ENCODE measurements around the gene TARBP1. TPM values are rescaled to one million over a fixed set of nuclear protein-coding genes. Genes with fewer than 3 reads are reported as not detected.

TARBP1 gene
- total RNA-seq, 1 experiment from 2014 or later, result 70.9 TPM

GRCh38 chr1:234473118-234473517 lies 5.9 kb downstream of the TARBP1 start:
- 0 out of 2 replicates have a peak overlapping the region, but pooled peaks have one; percentile 6 for H3K9ac ChIP-seq (ENCODE audit: low read length)
- no peak overlapping the region for H3K4me2 ChIP-seq (ENCODE audit: low read depth, low read length, poor library complexity, severe bottlenecking)
- H2AFZ ChIP-seq (ENCODE audit: low read length), result no peak overlapping the region
- H4K20me1 ChIP-seq (ENCODE audit: insufficient read depth, low read depth, low read length), result no peaks in the 10 kb centered on the region
- no peaks in the 10 kb centered on the region for H3K27me3 ChIP-seq (ENCODE audit: low read length)
- peaks cover 94% of the 10 kb centered on the region for H3K79me2 ChIP-seq (ENCODE audit: low read length)
- peaks cover 36% of the 10 kb centered on the region for H3K4me1 ChIP-seq (ENCODE audit: low read length)
- no peaks in the 10 kb centered on the region for H3K9me3 ChIP-seq (ENCODE audit: low read length)
- no peaks in the 10 kb centered on the region for H3K9me2 ChIP-seq (replicated peaks; ENCODE audit: insufficient read depth, low read length)
- H3K27ac ChIP-seq (ENCODE audit: low read length), result 0 out of 2 replicates have a peak overlapping the region, but pooled peaks have one; percentile 1
- no peak overlapping the region for H3K4me3 ChIP-seq (ENCODE audit: low read length)
- DNase-seq, result no peak
- peaks cover 10% of the 10 kb centered on the region; the same call in 1 of the 2 replicates for H3K36me3 ChIP-seq (ENCODE audit: insufficient read depth, low read length)

- H2AFZ ChIP-seq (ENCODE audit: low read length), result no peak overlapping the region
- no peaks in the 10 kb centered on the region for H3K9me2 ChIP-seq (replicated peaks; ENCODE audit: insufficient read depth, low read length)
- peaks cover 37% of the 10 kb centered on the region; the same call in 1 of the 2 replicates for H3K36me3 ChIP-seq (ENCODE audit: insufficient read depth, low read length)
- H3K79me2 ChIP-seq (ENCODE audit: low read length), result peaks cover 73% of the 10 kb centered on the region
- peaks cover 12% of the 10 kb centered on the region for H3K4me1 ChIP-seq (ENCODE audit: low read length)
- H3K4me2 ChIP-seq (ENCODE audit: low read depth, low read length, poor library complexity, severe bottlenecking), result no peak overlapping the region
- H3K9ac ChIP-seq (ENCODE audit: low read length), result no peak overlapping the region
- H4K20me1 ChIP-seq (ENCODE audit: insufficient read depth, low read depth, low read length), result no peaks in the 10 kb centered on the region
- H3K9me3 ChIP-seq (ENCODE audit: low read length), result no peaks in the 10 kb centered on the region
- H3K27me3 ChIP-seq (ENCODE audit: low read length), result no peaks in the 10 kb centered on the region
- H3K27ac ChIP-seq (ENCODE audit: low read length), result no peak overlapping the region
- no peak for DNase-seq
- no peak overlapping the region for H3K4me3 ChIP-seq (ENCODE audit: low read length)
Observed at GRCh38 chr1:234469376-234469775, 9.6 kb downstream of the TARBP1 start.

- no peak overlapping the region for H3K9ac ChIP-seq (ENCODE audit: low read length)
- H3K4me1 ChIP-seq (ENCODE audit: low read length), result peaks cover 10% of the 10 kb centered on the region
- H2AFZ ChIP-seq (ENCODE audit: low read length), result no peak overlapping the region
- no peak for DNase-seq
- no peaks in the 10 kb centered on the region for H3K9me2 ChIP-seq (replicated peaks; ENCODE audit: insufficient read depth, low read length)
- H3K36me3 ChIP-seq (ENCODE audit: insufficient read depth, low read length), result peaks cover 42% of the 10 kb centered on the region; the same call in 1 of the 2 replicates
- H3K9me3 ChIP-seq (ENCODE audit: low read length), result no peaks in the 10 kb centered on the region
- H3K27ac ChIP-seq (ENCODE audit: low read length), result no peak overlapping the region
- no peaks in the 10 kb centered on the region for H3K27me3 ChIP-seq (ENCODE audit: low read length)
- peaks cover 65% of the 10 kb centered on the region for H3K79me2 ChIP-seq (ENCODE audit: low read length)
- H4K20me1 ChIP-seq (ENCODE audit: insufficient read depth, low read depth, low read length), result no peaks in the 10 kb centered on the region
- no peak overlapping the region for H3K4me2 ChIP-seq (ENCODE audit: low read depth, low read length, poor library complexity, severe bottlenecking)
- no peak overlapping the region for H3K4me3 ChIP-seq (ENCODE audit: low read length)
Observed at GRCh38 chr1:234468580-234468979, 10.4 kb downstream of the TARBP1 start.

GRCh38 chr1:234467821-234468220 lies 11.2 kb downstream of the TARBP1 start:
- Histone ChIP-seq H3K27me3 (ENCODE audit: low read length) (no peaks in the 10 kb centered on the region), H2AFZ (ENCODE audit: low read length) (no peak overlapping the region), H3K36me3 (ENCODE audit: insufficient read depth, low read length) (peaks cover 46% of the 10 kb centered on the region; the same call in 1 of the 2 replicates)

GRCh38 chr1:234466945-234467344 lies 12.0 kb downstream of the TARBP1 start:
- no peak overlapping the region for H2AFZ ChIP-seq (ENCODE audit: low read length)
- peaks cover 53% of the 10 kb centered on the region; the same call in 1 of the 2 replicates for H3K36me3 ChIP-seq (ENCODE audit: insufficient read depth, low read length)
- H3K4me1 ChIP-seq (ENCODE audit: low read length), result no peaks in the 10 kb centered on the region
- DNase-seq, result no peak
- no peak overlapping the region for H3K4me2 ChIP-seq (ENCODE audit: low read depth, low read length, poor library complexity, severe bottlenecking)
- no peak overlapping the region for H3K27ac ChIP-seq (ENCODE audit: low read length)
- H3K27me3 ChIP-seq (ENCODE audit: low read length), result no peaks in the 10 kb centered on the region
- H3K4me3 ChIP-seq (ENCODE audit: low read length), result no peak overlapping the region
- no peaks in the 10 kb centered on the region for H3K9me3 ChIP-seq (ENCODE audit: low read length)
- no peaks in the 10 kb centered on the region for H4K20me1 ChIP-seq (ENCODE audit: insufficient read depth, low read depth, low read length)
- H3K79me2 ChIP-seq (ENCODE audit: low read length), result peaks cover 51% of the 10 kb centered on the region
- H3K9ac ChIP-seq (ENCODE audit: low read length), result no peak overlapping the region
- H3K9me2 ChIP-seq (replicated peaks; ENCODE audit: insufficient read depth, low read length), result no peaks in the 10 kb centered on the region

More at GRCh38 chr1:234467821-234468220, 11.2 kb downstream of the TARBP1 start:
- H3K9ac ChIP-seq (ENCODE audit: low read length), result no peak overlapping the region
- H3K27ac ChIP-seq (ENCODE audit: low read length), result no peak overlapping the region
- H3K4me2 ChIP-seq (ENCODE audit: low read depth, low read length, poor library complexity, severe bottlenecking), result no peak overlapping the region
- H3K79me2 ChIP-seq (ENCODE audit: low read length), result peaks cover 58% of the 10 kb centered on the region
- no peaks in the 10 kb centered on the region for H3K9me2 ChIP-seq (replicated peaks; ENCODE audit: insufficient read depth, low read length)
- H3K9me3 ChIP-seq (ENCODE audit: low read length), result no peaks in the 10 kb centered on the region
- no peak for DNase-seq
- H3K4me3 ChIP-seq (ENCODE audit: low read length), result no peak overlapping the region
- H3K4me1 ChIP-seq (ENCODE audit: low read length), result peaks cover 3% of the 10 kb centered on the region
- H4K20me1 ChIP-seq (ENCODE audit: insufficient read depth, low read depth, low read length), result no peaks in the 10 kb centered on the region

GRCh38 chr1:234463749-234464148 lies 15.2 kb downstream of the TARBP1 start:
- Histone ChIP-seq H3K79me2 (ENCODE audit: low read length) (peaks cover 22% of the 10 kb centered on the region), H2AFZ (ENCODE audit: low read length) (no peak overlapping the region), H3K4me3 (ENCODE audit: low read length) (no peak overlapping the region), H3K9ac (ENCODE audit: low read length) (no peak overlapping the region), H3K27me3 (ENCODE audit: low read length) (no peaks in the 10 kb centered on the region), H3K4me2 (ENCODE audit: low read depth, low read length, poor library complexity, severe bottlenecking) (no peak overlapping the region), H3K36me3 (ENCODE audit: insufficient read depth, low read length) (peaks cover 49% of the 10 kb centered on the region; the same call in 1 of the 2 replicates), H3K27ac (ENCODE audit: low read length) (no peak overlapping the region), H3K9me2 (replicated peaks; ENCODE audit: insufficient read depth, low read length) (no peaks in the 10 kb centered on the region), H3K9me3 (ENCODE audit: low read length) (no peaks in the 10 kb centered on the region), H3K4me1 (ENCODE audit: low read length) (no peaks in the 10 kb centered on the region), H4K20me1 (ENCODE audit: insufficient read depth, low read depth, low read length) (no peaks in the 10 kb centered on the region)
- DNase-seq, result no peak

GRCh38 chr1:234460652-234461051 lies 18.3 kb downstream of the TARBP1 start:
- Histone ChIP-seq H3K4me1 (ENCODE audit: low read length) (no peaks in the 10 kb centered on the region), H3K27me3 (ENCODE audit: low read length) (no peaks in the 10 kb centered on the region), H3K36me3 (ENCODE audit: insufficient read depth, low read length) (peaks cover 45% of the 10 kb centered on the region; the same call in 1 of the 2 replicates), H3K79me2 (ENCODE audit: low read length) (peaks cover 7% of the 10 kb centered on the region; the same call in 1 of the 2 replicates), H3K9me2 (replicated peaks; ENCODE audit: insufficient read depth, low read length) (no peaks in the 10 kb centered on the region), H4K20me1 (ENCODE audit: insufficient read depth, low read depth, low read length) (no peaks in the 10 kb centered on the region), H3K4me3 (ENCODE audit: low read length) (no peak overlapping the region), H3K27ac (ENCODE audit: low read length) (no peak overlapping the region), H2AFZ (ENCODE audit: low read length) (no peak overlapping the region), H3K9me3 (ENCODE audit: low read length) (no peaks in the 10 kb centered on the region), H3K4me2 (ENCODE audit: low read depth, low read length, poor library complexity, severe bottlenecking) (no peak overlapping the region), H3K9ac (ENCODE audit: low read length) (no peak overlapping the region)
- DNase-seq, result no peak

GRCh38 chr1:234458352-234459017 lies 20.5 kb downstream of the TARBP1 start:
- H2AFZ ChIP-seq (ENCODE audit: low read length), result no peak overlapping the region
- no peak overlapping the region for H3K9ac ChIP-seq (ENCODE audit: low read length)
- peaks cover 8% of the 10 kb centered on the region for H3K79me2 ChIP-seq (ENCODE audit: low read length)
- no peaks in the 10 kb centered on the region for H4K20me1 ChIP-seq (ENCODE audit: insufficient read depth, low read depth, low read length)
- no peak overlapping the region for H3K4me3 ChIP-seq (ENCODE audit: low read length)
- H3K4me1 ChIP-seq (ENCODE audit: low read length), result no peaks in the 10 kb centered on the region
- no peaks in the 10 kb centered on the region for H3K9me2 ChIP-seq (replicated peaks; ENCODE audit: insufficient read depth, low read length)
- H3K4me2 ChIP-seq (ENCODE audit: low read depth, low read length, poor library complexity, severe bottlenecking), result no peak overlapping the region
- no peaks in the 10 kb centered on the region for H3K9me3 ChIP-seq (ENCODE audit: low read length)
- no peaks in the 10 kb centered on the region for H3K27me3 ChIP-seq (ENCODE audit: low read length)
- no peak overlapping the region for H3K27ac ChIP-seq (ENCODE audit: low read length)
- H3K36me3 ChIP-seq (ENCODE audit: insufficient read depth, low read length), result peaks cover 33% of the 10 kb centered on the region; the same call in 1 of the 2 replicates
- no peak for DNase-seq
